ENCODE results near the gene RFC5.

RFC5 gene

GRCh38 chr12:118042091-118042490, 25.6 kb downstream of the RFC5 start:
- no peak for DNase-seq (ENCODE audit: low read depth, low spot score)
- no peak overlapping the region for H3K4me3 ChIP-seq (ENCODE audit: low read length)

DNA sequence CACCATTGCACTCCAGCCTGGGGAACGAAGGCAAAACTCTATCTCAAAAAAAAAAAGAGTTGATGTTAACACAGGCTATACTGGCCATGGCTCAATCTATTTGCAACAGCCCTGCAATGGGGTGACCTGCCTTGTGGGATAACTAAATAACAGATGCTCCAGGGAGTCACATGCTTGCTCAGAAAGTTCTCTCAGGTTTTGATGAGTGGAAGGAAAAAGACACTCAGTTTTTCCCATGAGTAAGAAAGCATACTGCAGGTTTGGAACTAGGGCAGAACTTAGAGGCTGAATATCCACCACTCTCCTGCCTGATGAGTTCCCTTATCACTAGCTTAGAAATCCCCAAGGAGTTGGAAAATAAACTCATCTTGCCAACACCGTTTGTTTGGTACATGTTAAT, 27.6 kb downstream of the RFC5 start:
- no peak overlapping the region for H3K4me3 ChIP-seq (ENCODE audit: low read length)
- no peak for DNase-seq (ENCODE audit: low read depth, low spot score)

- H3K4me3 ChIP-seq (ENCODE audit: low read length), result no peak overlapping the region
- no peak for DNase-seq (ENCODE audit: low read depth, low spot score)
Observed at GRCh38 chr12:118044577-118044976, 28.1 kb downstream of the RFC5 start.

DNA sequence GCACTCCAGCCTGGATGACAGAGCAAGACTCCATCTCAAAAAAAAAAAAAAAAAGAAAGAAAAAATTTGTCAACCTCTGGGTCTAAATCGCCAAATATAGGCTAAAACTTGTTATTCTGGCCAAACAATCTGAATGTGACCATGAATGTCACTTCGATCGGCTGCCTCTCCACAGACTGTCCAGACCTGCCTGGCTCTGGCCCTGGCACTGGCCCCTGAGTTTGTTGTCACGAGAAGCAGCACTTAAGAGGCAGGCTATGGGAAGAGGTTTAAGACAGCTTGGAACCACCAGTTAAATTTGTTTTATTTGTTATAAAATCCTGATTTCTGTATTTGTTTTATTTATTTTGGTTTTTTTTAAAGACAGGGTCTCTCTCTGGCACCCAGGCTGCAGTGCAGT, 29.9 kb downstream of the RFC5 start:
- DNase-seq (ENCODE audit: low read depth, low spot score), result no peak
- no peak overlapping the region for H3K4me3 ChIP-seq (ENCODE audit: low read length)

- no peak for DNase-seq (ENCODE audit: low read depth, low spot score)
Observed at GRCh38 chr12:118050972-118051910, 34.7 kb downstream of the RFC5 start.

GRCh38 chr12:118052324-118053070, 36.0 kb downstream of the RFC5 start:
- no peak for DNase-seq (ENCODE audit: low read depth, low spot score)

More at GRCh38 chr12:118050972-118051910, 34.7 kb downstream of the RFC5 start:
- H3K4me3 ChIP-seq (ENCODE audit: low read length), result no peak overlapping the region

DNA sequence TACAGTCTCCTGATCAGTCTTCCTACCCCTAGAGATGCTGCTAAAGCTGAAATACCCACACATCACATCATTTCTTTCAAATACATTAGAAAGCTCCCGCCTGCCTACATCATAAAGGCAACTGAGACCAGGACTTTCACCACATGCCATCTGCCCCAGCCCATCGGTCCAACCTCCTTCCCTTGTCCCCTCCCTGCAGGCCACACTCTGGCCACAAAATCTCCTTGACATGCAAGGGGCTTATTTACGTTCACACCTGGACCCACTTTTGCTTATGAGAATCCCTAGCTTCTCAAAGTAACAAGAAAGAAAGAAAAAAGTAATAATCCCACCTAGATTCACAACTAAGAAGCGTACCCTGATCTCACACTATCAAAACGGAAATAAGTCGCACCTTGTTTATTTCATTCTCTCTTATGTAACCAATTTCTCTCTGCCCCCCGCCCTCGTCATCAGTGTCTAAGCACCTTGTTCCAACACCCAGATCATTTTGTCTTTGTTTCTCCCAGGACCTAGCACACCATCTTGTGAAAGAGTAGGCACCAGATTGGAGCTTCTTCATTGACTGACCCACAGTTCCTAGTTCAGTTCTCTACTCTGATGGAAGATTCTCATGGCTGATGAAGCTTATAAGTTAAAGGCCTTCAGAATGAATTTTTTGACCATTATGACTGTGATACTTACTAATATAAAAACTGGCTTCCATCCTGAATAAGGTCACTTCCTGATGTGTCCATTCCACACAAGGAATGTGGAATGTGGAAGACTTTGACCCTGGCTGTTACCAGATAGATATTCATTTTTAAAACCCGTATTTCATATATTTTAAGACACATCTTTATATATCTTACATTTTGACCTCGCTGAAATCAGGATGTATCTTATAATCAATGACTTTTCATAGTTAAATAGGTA, 36.8 kb downstream of the RFC5 start:
- DNase-seq (ENCODE audit: low read depth, low spot score), result no peak
- no peak overlapping the region for H3K4me3 ChIP-seq (ENCODE audit: low read length)

More at GRCh38 chr12:118052324-118053070, 36.0 kb downstream of the RFC5 start:
- H3K4me3 ChIP-seq (ENCODE audit: low read length), result no peak overlapping the region

DNA sequence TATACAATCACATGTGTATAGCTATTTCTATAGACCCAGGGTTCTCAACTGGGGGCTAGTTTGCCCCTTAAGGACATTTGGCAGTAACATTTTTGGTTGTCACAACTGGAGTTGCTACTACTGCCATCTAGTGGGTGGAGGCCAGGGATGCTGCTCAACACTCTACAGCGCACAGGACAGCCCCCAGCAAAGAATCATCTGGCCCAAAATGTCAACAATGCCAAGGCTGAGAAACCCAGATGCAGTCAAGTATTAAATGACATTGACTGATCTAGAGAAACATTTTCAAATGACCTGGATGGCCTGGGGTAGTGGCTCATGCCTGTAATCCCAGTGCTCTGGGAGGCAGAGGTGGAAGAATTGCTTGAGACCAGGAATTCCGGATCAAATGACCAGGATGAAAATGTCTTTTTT, 38.6 kb downstream of the RFC5 start:
- peak; percentile 74 for DNase-seq (ENCODE audit: low read depth, low spot score)
- H3K4me3 ChIP-seq (ENCODE audit: low read length), result no peak overlapping the region

- H3K4me3 ChIP-seq (ENCODE audit: low read length), result no peak overlapping the region
- no peak for DNase-seq (ENCODE audit: low read depth, low spot score)
Observed at GRCh38 chr12:118055865-118056773, 39.6 kb downstream of the RFC5 start.

DNA sequence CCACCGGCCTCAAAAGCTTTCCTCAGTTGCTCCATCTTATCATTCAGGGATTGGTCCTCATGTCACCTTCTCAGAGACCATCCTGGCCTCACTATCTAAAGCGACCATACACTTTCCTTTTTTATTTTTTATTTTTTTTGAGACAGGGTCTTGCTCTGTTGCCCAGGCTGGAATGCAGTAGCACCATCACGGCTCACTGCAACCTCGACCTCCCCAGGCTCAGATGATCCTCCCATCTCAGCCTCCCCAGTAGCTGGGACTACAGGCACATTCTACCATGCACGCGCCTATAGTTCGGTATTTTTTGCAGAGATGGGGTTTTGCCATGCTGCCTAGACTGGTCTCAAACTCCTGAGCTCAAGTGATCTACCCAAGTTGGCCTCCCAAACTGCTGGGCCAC, 41.7 kb downstream of the RFC5 start:
- no peak for DNase-seq (ENCODE audit: low read depth, low spot score)
- no peak overlapping the region for H3K4me3 ChIP-seq (ENCODE audit: low read length)

DNA sequence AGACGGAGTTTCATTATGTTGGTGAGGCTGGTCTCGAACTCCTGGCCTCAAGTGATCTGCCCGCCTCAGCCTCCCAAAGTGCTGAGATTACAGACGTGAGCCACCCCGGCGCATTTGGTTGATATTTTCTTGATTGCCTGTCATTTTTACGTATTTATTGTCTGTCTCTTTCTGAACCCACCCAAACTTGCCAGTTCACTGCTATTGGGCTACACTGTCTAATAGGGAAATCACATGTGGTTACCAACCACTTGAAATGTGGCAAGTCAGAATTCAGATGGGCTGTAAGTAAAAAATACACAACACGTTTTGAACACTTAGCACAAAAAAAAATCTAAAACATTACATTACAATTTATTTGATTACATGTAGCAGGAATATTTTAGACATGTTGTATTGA, 42.4 kb downstream of the RFC5 start:
- H3K4me3 ChIP-seq (ENCODE audit: low read length), result no peak overlapping the region
- no peak for DNase-seq (ENCODE audit: low read depth, low spot score)

- DNase-seq (ENCODE audit: low read depth, low spot score), result no peak
Observed at GRCh38 chr12:118059341-118060191, 43.1 kb downstream of the RFC5 start.

GRCh38 chr12:118060301-118061010, 44.0 kb downstream of the RFC5 start:
- no peak for DNase-seq (ENCODE audit: low read depth, low spot score)
- peak overlapping the region; percentile 82 for H3K4me3 ChIP-seq (ENCODE audit: low read length)

More at GRCh38 chr12:118059341-118060191, 43.1 kb downstream of the RFC5 start:
- H3K4me3 ChIP-seq (ENCODE audit: low read length), result peak overlapping the region; percentile 82

DNA sequence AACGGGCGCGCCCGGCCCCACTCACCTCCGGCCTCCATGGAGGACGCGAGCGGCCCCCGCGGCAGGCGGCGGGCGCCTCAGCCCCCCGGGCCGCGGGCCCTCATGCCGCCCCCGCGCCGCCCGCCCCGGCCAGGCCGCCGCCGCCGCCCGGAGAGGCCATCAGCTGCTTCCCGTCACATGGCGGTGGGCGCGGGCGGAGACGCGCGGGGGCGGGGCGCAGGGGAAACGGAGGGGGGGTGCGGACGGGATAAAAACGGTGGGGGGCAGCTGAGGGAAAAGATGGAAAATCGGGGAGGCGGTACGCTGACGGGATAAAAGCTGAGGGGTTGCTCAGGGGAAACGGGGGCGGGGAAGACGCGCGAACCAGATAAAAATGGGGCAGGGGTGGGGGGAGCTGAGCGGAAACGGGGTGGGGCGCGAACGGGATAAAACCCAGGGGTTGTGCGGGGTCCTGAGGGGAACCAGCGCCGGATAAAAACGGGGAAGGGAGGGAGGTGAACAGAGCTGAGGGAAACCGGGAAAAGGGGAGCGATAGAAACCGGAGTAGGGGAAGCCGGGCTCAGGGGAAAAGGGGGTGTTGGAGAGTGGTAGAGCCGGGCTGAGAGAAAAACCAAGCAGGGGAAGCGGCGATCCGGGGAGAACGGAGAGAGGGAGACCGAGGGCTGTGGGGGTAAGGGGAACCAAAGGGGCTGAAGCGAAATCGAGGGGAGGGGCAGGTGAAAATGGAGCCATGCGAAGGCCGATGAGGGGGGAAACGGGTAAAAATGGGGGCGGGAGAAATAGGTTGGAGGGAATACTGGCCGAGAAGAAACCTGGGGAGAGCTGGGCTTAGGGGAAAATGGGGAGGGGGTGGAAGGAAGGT, 44.7 kb downstream of the RFC5 start, which contains the start of gene WSB2:
Gene WSB2, minus strand, starts transcription at position 169 of the 862 bp plus-strand sequence. Its CDS starts 131 bp downstream, at position 38.
- DNase-seq (ENCODE audit: low read depth, low spot score), result no peak
- peak within 1 kb of the TSS; percentile 82 for H3K4me3 ChIP-seq (ENCODE audit: low read length)
